H1 (cell line): ENCODE data around the gene BLTP2. TPM values are rescaled to one million over a fixed set of nuclear protein-coding genes. Genes with fewer than 3 reads are reported as not detected.

Experiments used
- CTCF ChIA-PET: fragments of 300-600 bp; sonication (Branson Sonifier 250); formaldehyde crosslinking; loops from one replicate; lab custom pipeline; 2021; ENCODE audit not compliant: partially characterized antibody; lab: Charles Lee
- POLR2A ChIA-PET: fragments of 300-600 bp; sonication (Branson Sonifier 250); formaldehyde crosslinking; loops from one replicate; lab custom pipeline; 2021; ENCODE audit warnings: inconsistent platforms; ENCODE audit not compliant: partially characterized antibody; lab: Charles Lee
- DNase-seq, 2 experiments: peaks; one replicate each; pipeline versions ENCODE4 v3.0.0 to v3.0.0-alpha.2; 2010 to 2022; ENCODE audit warnings: low spot score in 2 of 2, low read depth in 1 of 2, mixed read lengths in 1 of 2
- FAIRE-seq: peaks from 2 replicates; lab custom pipeline; 2011; peaks lifted over from hg19 to GRCh38; lab: Jason Lieb, UNC
- H2AFZ ChIP-seq: 2 replicates; pipeline ENCODE4 v1.8.1; 2012; ENCODE audit warnings: low read length, inconsistent platforms
- H2AK5ac ChIP-seq: 2 replicates; pipeline ENCODE4 v1.6.1; 2013; ENCODE audit warnings: low read depth, low read length
- H2BK120ac ChIP-seq: replicated peaks from 2 replicates; pipeline ENCODE3; 2013; ENCODE audit warnings: low read depth, low read length, inconsistent platforms
- H2BK12ac ChIP-seq: 2 replicates; pipeline ENCODE4 v1.6.1; 2013; ENCODE audit warnings: low read depth, low read length
- H2BK15ac ChIP-seq: 2 replicates; pipeline ENCODE4 v1.6.1; 2013; ENCODE audit warnings: low read length
- H2BK20ac ChIP-seq: 2 replicates; pipeline ENCODE4 v1.6.1; 2013; ENCODE audit warnings: low read length
- H2BK5ac ChIP-seq: 2 replicates; pipeline ENCODE4 v1.6.1; 2013; ENCODE audit warnings: low read depth, low read length
- H3K14ac ChIP-seq: 2 replicates; pipeline ENCODE4 v1.6.1; 2013; ENCODE audit warnings: inconsistent platforms; ENCODE audit not compliant: insufficient read length
- H3K18ac ChIP-seq: 2 replicates; pipeline ENCODE4 v1.6.1; 2013; ENCODE audit warnings: low read length; ENCODE audit errors: extremely low read depth
- H3K23ac ChIP-seq: 2 replicates; pipeline ENCODE4 v1.6.1; 2013; ENCODE audit warnings: inconsistent platforms; ENCODE audit not compliant: insufficient read length
- H3K23me2 ChIP-seq: 2 replicates; pipeline ENCODE4 v1.6.1; 2013; ENCODE audit warnings: low read depth, low read length
- H3K27ac ChIP-seq: 2 replicates; pipeline ENCODE4 v1.6.1; 2011; ENCODE audit warnings: low read depth, low read length, inconsistent platforms
- H3K27me3 ChIP-seq, 4 experiments: replicated peaks in 1 of 4; 1 replicate in 1 of 4; 2 replicates in 3 of 4; pipeline versions ENCODE4 v1.6.1 to v1.8.1; 2011 to 2013; ENCODE audit warnings: low read length in 3 of 4, mild to moderate bottlenecking in 3 of 4, inconsistent platforms in 2 of 4, mixed read lengths in 2 of 4, moderate library complexity in 1 of 4; ENCODE audit not compliant: control insufficient read depth in 3 of 4, insufficient read depth in 3 of 4; ENCODE audit errors: extremely low read depth in 1 of 4
- H3K36me3 ChIP-seq, 4 experiments: 2 replicates each; pipeline versions ENCODE4 v1.6.1 to v1.8.1; 2011 to 2013; ENCODE audit warnings: mild to moderate bottlenecking in 4 of 4, low read length in 3 of 4, moderate library complexity in 2 of 4, control low read depth in 1 of 4, inconsistent platforms in 1 of 4; ENCODE audit not compliant: insufficient read depth in 4 of 4, control insufficient read depth in 2 of 4
- H3K4ac ChIP-seq: replicated peaks from 2 replicates; pipeline ENCODE3; 2013; ENCODE audit warnings: low read length, low read depth, mixed read lengths, inconsistent platforms; ENCODE audit not compliant: insufficient read length
- H3K4me1 ChIP-seq, 4 experiments: replicated peaks in 1 of 4; 1 replicate in 1 of 4; 2 replicates in 3 of 4; pipeline versions ENCODE4 v1.6.1 to v1.8.1; 2011 to 2013; ENCODE audit warnings: low read length in 3 of 4, inconsistent platforms in 2 of 4, mixed read lengths in 1 of 4; ENCODE audit not compliant: insufficient read depth in 4 of 4, control insufficient read depth in 3 of 4
- H3K4me2 ChIP-seq, 2 experiments: 2 replicates each; pipeline versions ENCODE4 v1.6.1 to v1.8.1; 2011 to 2013; ENCODE audit warnings: low read depth in 2 of 2, low read length in 2 of 2, control low read depth in 1 of 2, inconsistent platforms in 1 of 2, mild to moderate bottlenecking in 1 of 2; ENCODE audit not compliant: insufficient read depth in 1 of 2
- H3K4me3 ChIP-seq, 4 experiments: fragments of 200-600, 300-600 bp in 1 of 4; sonication (generic), shearing (Covaris generic), sonication (Bioruptor Twin) in 1 of 4; 2 replicates each; pipeline versions ENCODE4 v1.5.1 to v1.8.1; 2011 to 2016; ENCODE audit warnings: low read length in 4 of 4, low read depth in 3 of 4, control low read depth in 2 of 4, inconsistent platforms in 2 of 4, mild to moderate bottlenecking in 2 of 4, mixed read lengths in 1 of 4, moderate library complexity in 1 of 4; ENCODE audit not compliant: insufficient read depth in 2 of 4; ENCODE audit errors: extremely low read depth in 1 of 4
- H3K56ac ChIP-seq: replicated peaks from 2 replicates; pipeline ENCODE3; 2013; ENCODE audit warnings: low read depth, mild to moderate bottlenecking, mixed read lengths, low read length, inconsistent platforms; ENCODE audit not compliant: insufficient read length
- H3K79me1 ChIP-seq: 2 replicates; pipeline ENCODE4 v1.6.1; 2013; ENCODE audit warnings: low read depth, low read length, control low read depth
- H3K79me2 ChIP-seq, 2 experiments: 2 replicates each; pipeline versions ENCODE4 v1.6.1 to v1.8.1; 2012 to 2013; ENCODE audit warnings: low read length in 2 of 2, mild to moderate bottlenecking in 2 of 2, inconsistent platforms in 1 of 2; ENCODE audit not compliant: insufficient read depth in 2 of 2, control insufficient read depth in 1 of 2
- H3K9ac ChIP-seq, 4 experiments: replicated peaks in 1 of 4; 1 replicate in 1 of 4; 2 replicates in 3 of 4; pipeline versions ENCODE4 v1.6.1 to v1.8.1; 2011 to 2013; ENCODE audit warnings: low read depth in 3 of 4, low read length in 3 of 4, control low read depth in 2 of 4, mild to moderate bottlenecking in 2 of 4, moderate library complexity in 2 of 4, inconsistent platforms in 1 of 4; ENCODE audit errors: extremely low read depth in 1 of 4
- H3K9me3 ChIP-seq, 2 experiments: 2 replicates each; pipeline versions ENCODE4 v1.6.1 to v1.8.1; 2012 to 2013; ENCODE audit warnings: mild to moderate bottlenecking in 2 of 2, moderate library complexity in 2 of 2, control low read depth in 1 of 2, inconsistent platforms in 1 of 2, low read depth in 1 of 2, low read length in 1 of 2, mixed read lengths in 1 of 2; ENCODE audit not compliant: insufficient read depth in 2 of 2
- H4K20me1 ChIP-seq, 2 experiments: replicated peaks in 1 of 2; 2 replicates each; pipeline versions ENCODE3 to v1.8.1; 2011 to 2013; ENCODE audit warnings: inconsistent platforms in 2 of 2, low read length in 2 of 2, mild to moderate bottlenecking in 1 of 2; ENCODE audit not compliant: insufficient read depth in 2 of 2, control insufficient read depth in 1 of 2
- H4K5ac ChIP-seq: 2 replicates; pipeline ENCODE4 v1.6.1; 2013; ENCODE audit warnings: low read length, low read depth, mixed read lengths, inconsistent platforms; ENCODE audit not compliant: insufficient read length
- H4K8ac ChIP-seq: 2 replicates; pipeline ENCODE4 v1.8.0; 2013; ENCODE audit warnings: mild to moderate bottlenecking, moderate library complexity, low read length, inconsistent platforms; ENCODE audit not compliant: insufficient read depth; ENCODE audit errors: extremely low read depth
- H4K91ac ChIP-seq: replicated peaks from 2 replicates; pipeline ENCODE3; 2013; ENCODE audit warnings: low read length, mixed read lengths, inconsistent platforms; ENCODE audit not compliant: insufficient read length
- CREB1 ChIP-seq: IDR thresholded peaks from 2 replicates; pipeline ENCODE4 v1.6.1; 2012; ENCODE audit warnings: inconsistent platforms
- FOSL1 ChIP-seq: IDR thresholded peaks from 2 replicates; pipeline ENCODE4 v1.6.1; 2011; ENCODE audit warnings: mild to moderate bottlenecking, low read depth, low read length, moderate library complexity; ENCODE audit not compliant: insufficient read depth
- GABPA ChIP-seq: IDR thresholded peaks from 2 replicates; pipeline ENCODE4 v1.6.1; 2011; ENCODE audit warnings: mild to moderate bottlenecking, low read length, moderate library complexity, borderline replicate concordance; ENCODE audit not compliant: insufficient read depth
- KDM4A ChIP-seq: IDR thresholded peaks from one replicate; pipeline ENCODE4 v1.7.1; 2012; ENCODE audit warnings: low read depth, mild to moderate bottlenecking, moderate library complexity, low read length, inconsistent platforms; ENCODE audit not compliant: severe bottlenecking
- PHF8 ChIP-seq: fragments of 200-600 bp; sonication (generic); conservative IDR thresholded peaks from 2 replicates; pipeline ENCODE4 v1.7.1; 2012; ENCODE audit warnings: low read depth, mild to moderate bottlenecking, inconsistent platforms, low read length, moderate library complexity
- POLR2A ChIP-seq, 2 experiments: IDR thresholded peaks; 1 replicate in 1 of 2; 2 replicates in 1 of 2; pipeline ENCODE4 v1.6.1; 2011; ENCODE audit warnings: low read depth in 2 of 2, low read length in 2 of 2, mild to moderate bottlenecking in 2 of 2; ENCODE audit errors: control extremely low read depth in 1 of 2
- POLR2AphosphoS5 ChIP-seq: IDR thresholded peaks from 2 replicates; pipeline ENCODE4 v1.6.1; 2011; ENCODE audit warnings: low read depth, low read length
- SIN3A ChIP-seq, 2 experiments: IDR thresholded peaks in 1 of 2; conservative IDR thresholded peaks in 1 of 2; 2 replicates each; pipeline ENCODE4 v1.6.1; 2011 to 2012; ENCODE audit warnings: low read length in 2 of 2, improper control_type of control experiment in 1 of 2, low read depth in 1 of 2, mild to moderate bottlenecking in 1 of 2
- SP1 ChIP-seq: IDR thresholded peaks from 2 replicates; pipeline ENCODE4 v1.6.1; 2011; ENCODE audit warnings: low read depth, low read length
- TAF1 ChIP-seq: IDR thresholded peaks from 2 replicates; pipeline ENCODE4 v1.6.1; 2011; ENCODE audit warnings: mild to moderate bottlenecking, low read depth, low read length
- TBP ChIP-seq: IDR thresholded peaks from 2 replicates; pipeline ENCODE4 v1.6.1; 2011; ENCODE audit warnings: low read depth, low read length, improper control_type of control experiment
- YY1 ChIP-seq: IDR thresholded peaks from 2 replicates; pipeline ENCODE4 v1.6.1; 2011; ENCODE audit warnings: low read depth, mild to moderate bottlenecking, low read length
- WGBS, 2 experiments: shearing (Covaris generic) in 1 of 2; methylation state at CpG; one replicate each; pipeline versions ENCODE4 v1.1.6 to v1.1.7; 2013 to 2015; ENCODE audit warnings: low lambda C conversion rate in 2 of 2, mixed read lengths in 2 of 2, inconsistent platforms in 1 of 2, low coverage in 1 of 2, missing lambda C conversion rate in 1 of 2; ENCODE audit not compliant: insufficient replicate concordance in 2 of 2, insufficient coverage in 1 of 2, insufficient read length in 1 of 2; ENCODE audit errors: extremely low coverage in 1 of 2, missing lambda C conversion rate in 1 of 2; 5-methylcytosine and 5-hydroxymethylcytosine counted together
- polyA plus RNA-seq, 7 experiments: library from polyadenylated mRNA; depleted of rRNA in 3 of 7; stranded (reverse) in 5 of 7; unstranded in 2 of 7; fragments of >200 nt in 5 of 7; fragments of 200-250 nt in 2 of 7; gene quantifications; 1 replicate in 5 of 7; 2 replicates in 1 of 7; 4 replicates in 1 of 7; pipeline versions ENCODE4 v1.2.1 to v1.2.3, GENCODE V29; 2011 to 2013; ENCODE audit warnings: missing spikeins in 2 of 7, mixed read lengths in 2 of 7
- total RNA-seq: library from RNA; stranded (reverse); fragmentation: NEBNext Ultra II Directional; extraction: Animal tissue kit (Norgen Biotek cat#: 25700); gene quantifications from 2 replicates; pipeline ENCODE4 v1.2.1, GENCODE V29; 2021
- TF ChIP-seq, protein P1 (sequence below): IDR thresholded peaks from 2 replicates; pipeline ENCODE4 v1.6.1; 2012; ENCODE audit warnings: inconsistent platforms

Gene BLTP2
- total and polyA plus RNA-seq, 2 of the 8 experiments (the other 6 are each of a cell fraction or from before 2014, with no cell fraction given), result 80.9 to 140 TPM

DNA sequence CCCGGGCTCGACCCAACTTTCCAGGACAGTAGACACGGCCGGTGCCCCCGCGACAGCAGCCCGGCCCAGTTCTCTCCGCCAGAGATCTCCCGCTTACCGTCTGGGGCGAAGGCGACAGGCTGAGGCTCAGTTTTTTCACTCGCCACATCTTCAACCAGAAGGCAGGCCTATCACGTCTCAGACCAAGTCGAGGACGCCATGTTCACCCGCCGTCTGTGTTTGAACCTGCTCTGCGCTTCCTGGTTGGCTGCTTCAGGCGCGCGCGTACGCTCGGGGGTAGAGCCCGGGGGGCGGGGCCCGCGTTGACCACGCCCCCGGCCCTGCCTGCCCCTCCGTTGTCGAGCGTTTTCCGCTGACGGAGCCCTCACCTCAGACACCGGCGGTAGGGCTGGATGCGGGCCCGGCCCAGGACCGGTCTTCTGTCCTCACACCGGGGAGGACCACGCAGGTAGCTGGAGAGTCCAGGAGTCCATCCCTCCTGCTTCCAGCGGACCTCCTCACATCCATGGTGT is 46.1 kb downstream of the BLTP2 start, which contains the start of gene SPAG5:
Gene SPAG5, minus strand, starts transcription at position 227 of the 512 bp plus-strand sequence. Its CDS starts 79 bp downstream, at position 148.
- H2BK12ac ChIP-seq, result no peak within 1 kb of the TSS
- H3K27me3 ChIP-seq, result no peaks in the 10 kb centered on the region; a peak in 1 of 7 replicates
- no peak for FAIRE-seq
- peak within 1 kb of the TSS; percentile 94 for H4K8ac ChIP-seq
- no peak within 1 kb of the TSS for H3K23ac ChIP-seq
- no peak within 1 kb of the TSS for H2AK5ac ChIP-seq
- H3K9me3 ChIP-seq, result no peaks in the 10 kb centered on the region
- H3K4me3 ChIP-seq, result peak within 1 kb of the TSS; percentile 78 to 93 (median 92)
- peak within 1 kb of the TSS; percentile 89 for H4K91ac ChIP-seq
- H3K27ac ChIP-seq, result peak within 1 kb of the TSS; percentile 93
- no peak within 1 kb of the TSS for H3K14ac ChIP-seq
- 1% methylated on average over 30 of the region's 44 CpGs; no CpG with 5 or more reads in 1 of the 2 experiments for WGBS, 2 experiments
- peak within 1 kb of the TSS; percentile 81 for H3K4ac ChIP-seq
- H3K4me1 ChIP-seq, result peaks cover 0 to 4% (median 0%) of the 10 kb centered on the region in 4 experiments; a peak in 2 of 7 replicates
- H3K9ac ChIP-seq, result peak within 1 kb of the TSS; percentile 70 to 94 (median 88)
- DNase-seq, result peak; percentile 81 to 96
- no peak within 1 kb of the TSS for H2BK15ac ChIP-seq
- H2AFZ ChIP-seq, result peak within 1 kb of the TSS; percentile 60
- H3K18ac ChIP-seq, result peak within 1 kb of the TSS; percentile 72
- peaks cover 0 to 6% (median 2%) of the 10 kb centered on the region in 4 experiments; a peak in 3 of 8 replicates for H3K36me3 ChIP-seq
- H4K20me1 ChIP-seq, result no peaks in the 10 kb centered on the region
- peaks cover 9% of the 10 kb centered on the region; the same call in 1 of the 2 replicates for H3K23me2 ChIP-seq
- ChIA-PET CTCF (interaction anchor here (1.0 to 5.6 kb wide), 5 partner anchors 14 to 46 kb away, joined by 4 to 45 read pairs (median 4); partner anchors contain the start of genes BLTP2, PIGS and RSKR), POLR2A (interaction anchor here (0.5 to 7.5 kb wide), 25 partner anchors 8 to 1039 kb away, joined by 3 to 83 read pairs (median 4); partner anchors contain the start of genes ALDOC, PIGS, PROCA1 and RSKR)
- H2BK5ac ChIP-seq, result peak within 1 kb of the TSS; percentile 76
- H4K5ac ChIP-seq, result peak within 1 kb of the TSS; percentile 67
- H3K79me1 ChIP-seq, result no peaks in the 10 kb centered on the region; the same call in 1 of the 2 replicates
- peaks cover 0 to 16% of the 10 kb centered on the region in 2 experiments; a peak in 2 of 4 replicates for H3K79me2 ChIP-seq
- peak within 1 kb of the TSS; percentile 86 to 96 for H3K4me2 ChIP-seq
- H2BK120ac ChIP-seq, result no peak within 1 kb of the TSS
- H2BK20ac ChIP-seq, result no peak within 1 kb of the TSS
- H3K56ac ChIP-seq, result peak within 1 kb of the TSS; percentile 91
- TF ChIP-seq PHF8, result peak; percentile 92; the same call in 1 of the 2 replicates
- TF ChIP-seq KDM4A, result peak; percentile 88
- TF ChIP-seq, protein P1, sequence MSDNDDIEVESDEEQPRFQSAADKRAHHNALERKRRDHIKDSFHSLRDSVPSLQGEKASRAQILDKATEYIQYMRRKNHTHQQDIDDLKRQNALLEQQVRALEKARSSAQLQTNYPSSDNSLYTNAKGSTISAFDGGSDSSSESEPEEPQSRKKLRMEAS, result peak; percentile 24; the same call in 1 of the 2 replicates
- peak; percentile 78 for TF ChIP-seq SP1
- no peak for TF ChIP-seq GABPA
- TF ChIP-seq FOSL1, result no peak
- TF ChIP-seq TBP, result peak; percentile 76
- TF ChIP-seq CREB1, result peak; percentile 72
- peak; percentile 94 for TF ChIP-seq POLR2AphosphoS5
- peak; percentile 92 for TF ChIP-seq TAF1
- TF ChIP-seq YY1, result peak; percentile 92
- TF ChIP-seq SIN3A (conservative IDR thresholded peaks at IDR 0.05 in 1 of 2, IDR thresholded peaks at IDR 0.05 in 1 of 2; ENCODE audit: low read depth in 1 of 2, low read length in 2 of 2), result peak in 1 of 2 experiments; percentile 86; a peak in 2 of 4 replicates
- TF ChIP-seq POLR2A (IDR thresholded peaks at IDR 0.05; ENCODE audit: control extremely low read depth in 1 of 2, low read depth in 2 of 2, low read length in 2 of 2), result peak; percentile 86 to 92
